Fibroblast of the conjunctiva (primary cell): ENCODE results near the gene EIF4G3.
"Not testable (repeated sequence)": the region's sequence is repeated elsewhere in the genome, so short reads cannot be mapped to it uniquely, and the experiment has no call there.

Experiments used
- DNase-seq: peaks from one replicate; pipeline ENCODE4 v3.0.0-alpha.2; 2010; ENCODE audit warnings: low read depth

The EIF4G3 gene

GRCh38 chr1:20875198-20875973, 301.3 kb downstream of the EIF4G3 start:
- no peak for DNase-seq

DNA sequence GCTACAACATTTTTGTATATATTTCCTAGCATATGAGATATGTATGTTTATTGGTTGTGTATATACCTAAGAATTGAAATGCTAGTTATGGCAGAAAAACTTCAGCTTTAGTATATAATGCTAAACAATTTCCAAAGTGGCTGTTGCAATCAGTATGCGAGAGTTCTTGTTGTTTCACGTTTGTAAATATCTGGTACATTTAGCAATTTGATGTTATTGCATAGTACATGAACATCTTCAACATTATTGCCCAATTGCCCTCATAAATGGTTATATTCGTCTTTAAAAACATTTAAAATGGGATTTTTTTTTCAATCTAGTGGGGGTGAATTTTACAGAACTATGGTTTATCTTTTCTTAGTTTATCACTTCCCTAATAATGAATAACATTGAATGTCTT, 303.4 kb downstream of the EIF4G3 start:
- DNase-seq = no peak

GRCh38 chr1:20871419-20871818, 305.3 kb downstream of the EIF4G3 start:
- no peak for DNase-seq

- no peak for DNase-seq
These were observed 306.0 kb downstream of the EIF4G3 start for GRCh38 chr1:20870718-20871117.

DNA sequence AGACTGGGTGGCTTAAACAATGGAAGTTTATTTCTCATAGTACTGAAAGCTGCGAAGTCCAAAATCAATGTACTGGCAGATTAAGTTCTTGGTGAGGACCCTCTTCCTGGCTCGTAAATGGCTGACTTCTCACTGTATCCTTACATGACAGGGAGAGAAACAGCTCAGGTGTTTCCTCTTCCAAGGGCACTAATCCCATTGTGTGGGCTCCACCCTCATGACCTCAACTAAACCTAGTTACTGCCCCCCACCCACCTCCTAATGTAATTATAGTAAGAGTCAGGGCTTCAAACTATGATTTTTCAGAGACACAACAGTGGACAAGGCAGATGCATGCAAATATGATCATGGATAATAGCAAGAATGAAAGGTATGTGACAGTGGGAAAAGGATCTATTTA, 308.4 kb downstream of the EIF4G3 start:
- no peak for DNase-seq

GRCh38 chr1:20867847-20868246, 308.9 kb downstream of the EIF4G3 start:
- peak; percentile 37 for DNase-seq

DNA sequence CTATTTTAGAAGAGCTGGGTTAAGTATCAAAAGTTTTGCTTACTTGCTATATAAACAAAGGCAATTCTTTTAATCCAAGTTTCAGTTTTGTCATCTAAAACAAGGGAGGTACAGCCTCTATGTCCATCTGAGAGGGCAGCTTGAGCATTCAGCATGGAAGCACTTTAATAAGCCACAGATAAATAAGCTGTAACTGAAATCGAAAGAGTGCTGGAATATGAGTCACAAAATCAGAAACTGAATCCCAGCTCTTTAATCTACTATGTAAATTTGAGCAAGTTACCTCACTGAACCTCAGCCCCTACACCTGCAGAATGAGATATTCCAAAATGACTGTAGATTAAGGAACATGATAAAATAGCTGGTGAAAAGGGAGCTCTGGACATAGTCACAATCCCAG, 309.6 kb downstream of the EIF4G3 start:
- DNase-seq = no peak

- no peak for DNase-seq
These were observed 311.7 kb downstream of the EIF4G3 start for GRCh38 chr1:20865001-20865400.

DNA sequence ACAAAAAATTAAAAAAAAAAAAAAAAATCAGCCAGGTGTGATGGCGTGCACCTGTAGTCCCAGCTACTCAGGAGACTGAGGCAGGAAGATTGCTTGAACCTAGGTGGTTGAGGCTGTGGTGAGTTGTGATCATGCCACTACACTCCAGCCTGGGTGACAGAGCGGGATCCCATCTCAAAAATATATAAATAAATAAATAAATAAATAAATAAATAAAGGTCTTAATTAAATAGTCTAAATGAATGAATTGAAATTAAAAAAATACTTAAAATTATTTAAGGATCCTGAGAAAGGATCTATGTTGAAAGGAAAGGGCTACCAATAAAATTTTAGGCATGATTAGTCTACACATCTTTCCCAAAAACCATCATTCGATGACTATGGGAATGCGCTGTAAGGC, 322.2 kb downstream of the EIF4G3 start:
- DNase-seq = no peak

DNA sequence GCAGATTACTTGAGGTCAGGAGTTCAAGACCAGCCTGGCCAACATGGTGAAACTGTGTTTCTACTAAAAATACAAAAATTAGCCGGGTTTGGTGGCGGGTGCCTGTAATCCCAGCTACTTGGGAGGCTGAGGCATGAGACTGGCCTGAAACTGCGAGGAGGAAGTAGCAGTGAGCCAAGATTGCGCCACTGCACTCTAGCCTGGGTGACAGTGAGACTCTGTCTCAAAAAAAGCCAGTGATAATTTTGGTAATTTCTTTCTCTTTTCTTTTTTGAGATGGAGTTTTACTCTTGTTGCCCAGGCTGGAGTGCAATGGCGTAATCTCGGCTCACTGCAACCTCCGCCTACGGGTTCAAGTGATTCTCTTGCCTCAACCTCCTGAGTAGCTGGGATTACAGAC, 324.9 kb downstream of the EIF4G3 start:
- DNase-seq = not testable (repeated sequence)

- DNase-seq = no peak
These were observed 326.7 kb downstream of the EIF4G3 start for GRCh38 chr1:20850021-20850420.

DNA sequence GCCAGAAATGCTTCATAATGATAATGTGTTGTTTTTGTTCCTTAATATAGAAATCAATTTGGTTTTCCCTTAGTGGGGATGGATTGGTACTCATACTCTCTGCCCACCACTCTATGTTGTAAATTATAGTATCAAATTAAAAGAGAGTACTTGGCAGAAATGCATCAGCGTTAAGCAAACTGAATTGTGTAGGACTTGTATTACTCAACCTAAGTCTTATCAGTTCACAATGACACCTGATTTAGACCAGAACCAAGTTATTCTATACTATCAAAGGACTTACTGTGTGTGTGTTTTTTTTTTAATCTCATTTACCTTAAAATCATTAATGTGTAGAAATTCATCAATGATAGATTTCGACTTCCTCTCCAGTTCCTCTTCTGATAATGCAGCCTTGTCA, 327.6 kb downstream of the EIF4G3 start:
- DNase-seq = no peak

DNA sequence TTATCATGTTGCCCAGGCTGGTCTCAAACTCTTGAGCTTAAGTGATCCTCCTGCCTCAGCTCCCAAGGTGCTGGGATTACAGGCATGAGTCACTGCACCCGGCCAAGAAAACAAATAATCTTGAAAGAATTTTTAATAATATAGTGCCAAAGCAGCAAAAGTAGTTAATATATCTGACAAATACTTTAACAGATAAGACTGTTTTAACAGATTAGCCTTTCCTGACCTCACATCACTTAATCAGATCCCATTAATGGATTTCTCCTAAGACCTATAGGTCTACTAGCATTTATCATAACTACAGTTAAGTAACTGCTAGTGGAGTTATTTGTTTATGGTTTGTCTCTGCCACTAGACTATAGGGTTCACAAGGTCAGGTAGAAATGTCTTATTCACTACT, 328.5 kb downstream of the EIF4G3 start:
- no peak for DNase-seq

- no peak for DNase-seq
These were observed 329.1 kb downstream of the EIF4G3 start for GRCh38 chr1:20847611-20848080.

GRCh38 chr1:20846461-20847374, 330.0 kb downstream of the EIF4G3 start:
- DNase-seq = no peak

GRCh38 chr1:20840731-20841130, 336.0 kb downstream of the EIF4G3 start:
- DNase-seq = no peak

DNA sequence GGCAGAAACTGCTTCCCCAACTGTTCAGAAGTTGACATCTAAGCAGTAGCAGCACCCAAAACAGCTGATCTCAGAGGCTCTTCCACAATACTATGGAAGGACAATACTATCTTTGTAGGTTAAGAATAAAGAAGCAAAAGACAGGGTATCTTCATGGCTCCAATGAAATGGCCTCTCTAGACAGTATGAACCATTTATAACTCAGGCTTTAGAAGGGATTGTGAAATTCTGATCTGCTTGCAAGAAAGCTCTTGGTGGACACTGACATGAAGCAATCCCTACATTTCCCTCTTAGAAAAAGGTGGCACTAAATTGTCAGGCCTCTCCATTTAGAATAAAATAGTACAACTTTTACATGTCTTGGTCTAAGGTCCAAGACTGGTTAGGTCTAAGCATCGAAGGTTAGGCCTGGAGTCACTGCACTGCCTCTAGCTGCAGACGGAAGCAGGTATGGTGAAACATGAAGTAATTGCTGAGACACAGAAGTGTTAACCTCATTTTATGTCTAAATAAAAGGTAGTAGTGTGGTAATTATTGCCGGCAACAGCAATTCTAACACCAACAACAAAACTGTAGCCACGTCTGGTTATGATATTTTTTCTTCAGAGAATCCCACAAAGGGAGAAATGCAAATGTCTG, 339.0 kb downstream of the EIF4G3 start:
- no peak for DNase-seq

GRCh38 chr1:20836230-20836629, 340.5 kb downstream of the EIF4G3 start:
- DNase-seq = no peak

GRCh38 chr1:20834780-20835179, 341.9 kb downstream of the EIF4G3 start:
- no peak for DNase-seq

GRCh38 chr1:20834192-20834591, 342.5 kb downstream of the EIF4G3 start:
- no peak for DNase-seq

- no peak for DNase-seq
These were observed 346.3 kb downstream of the EIF4G3 start for GRCh38 chr1:20830378-20830777.

DNA sequence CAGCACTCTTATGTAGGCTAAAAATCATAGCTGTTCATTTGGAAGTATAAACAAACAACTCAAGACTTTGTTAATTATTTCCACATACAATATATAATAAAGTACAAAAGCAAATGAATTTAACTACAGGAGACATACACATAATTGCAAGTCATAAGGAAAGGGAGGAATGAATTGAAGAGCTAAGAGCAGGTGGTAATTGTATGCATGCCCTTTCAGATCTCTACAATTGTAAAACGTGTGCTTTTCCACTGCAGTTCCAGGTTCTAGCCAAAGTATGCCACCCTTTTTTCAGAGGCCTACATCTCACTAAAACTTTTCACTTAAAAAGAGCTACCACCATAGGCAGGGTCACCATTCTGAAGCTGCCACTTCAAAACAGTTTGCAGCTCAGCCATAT, 346.8 kb downstream of the EIF4G3 start:
- no peak for DNase-seq

GRCh38 chr1:20829531-20829930, 347.2 kb downstream of the EIF4G3 start:
- no peak for DNase-seq
